ENCODE results near the gene NUDT16. TPM values are rescaled to one million over a fixed set of nuclear protein-coding genes. Genes with fewer than 3 reads are reported as not detected.

NUDT16 gene
- total and polyA plus RNA-seq, 8 donors, result 15.3 to 81.1 (median 24.3) TPM

- Histone ChIP-seq H3K4me1 (no peaks in the 10 kb centered on the region), H3K9me3 (no peaks in the 10 kb centered on the region), H3K27ac (no peak overlapping the region), H3K36me3 (no peaks in the 10 kb centered on the region), H3K27me3 (no peaks in the 10 kb centered on the region), H3K4me3 (no peak overlapping the region)
- 59 to 69% (median 63%) methylated on average over 6 of the region's 6 CpGs for WGBS, 5 donors
- intact Hi-C loops (cut with DNase I; ENCODE audit: low total_unique reads), result no loop called here
- no peak for DNase-seq
- TF ChIP-seq CTCF (IDR thresholded peaks at IDR 0.05) (no peak), EP300 (IDR thresholded peaks at IDR 0.05) (no peak), POLR2AphosphoS5 (IDR thresholded peaks at IDR 0.05) (no peak), POLR2A (IDR thresholded peaks at IDR 0.05) (no peak)
Observed at GRCh38 chr3:131393051-131393450, 11.5 kb downstream of the NUDT16 start.

- H3K27ac ChIP-seq, result no peak overlapping the region
- no peaks in the 10 kb centered on the region for H3K27me3 ChIP-seq
- no peak for TF ChIP-seq POLR2A (IDR thresholded peaks at IDR 0.05)
- no peak for TF ChIP-seq CTCF (IDR thresholded peaks at IDR 0.05)
- no peak for TF ChIP-seq POLR2AphosphoS5 (IDR thresholded peaks at IDR 0.05)
- no peak for TF ChIP-seq EP300 (IDR thresholded peaks at IDR 0.05)
- no peaks in the 10 kb centered on the region for H3K9me3 ChIP-seq
- DNase-seq, result no peak
- no peaks in the 10 kb centered on the region for H3K36me3 ChIP-seq
- WGBS, 5 donors, result 72 to 82% (median 74%) methylated on average over 4 of the region's 4 CpGs
- intact Hi-C loops (cut with DNase I; ENCODE audit: low total_unique reads), result no loop called here
- H3K4me3 ChIP-seq, result no peak overlapping the region
- H3K4me1 ChIP-seq, result no peaks in the 10 kb centered on the region
Observed at GRCh38 chr3:131393868-131394267, 12.3 kb downstream of the NUDT16 start.

GRCh38 chr3:131394400-131394799, 12.8 kb downstream of the NUDT16 start:
- no peak overlapping the region for H3K4me3 ChIP-seq
- no peaks in the 10 kb centered on the region for H3K36me3 ChIP-seq
- H3K4me1 ChIP-seq, result no peaks in the 10 kb centered on the region
- H3K9me3 ChIP-seq, result no peaks in the 10 kb centered on the region
- TF ChIP-seq CTCF (IDR thresholded peaks at IDR 0.05), result no peak
- TF ChIP-seq EP300 (IDR thresholded peaks at IDR 0.05), result no peak
- no peak for TF ChIP-seq POLR2A (IDR thresholded peaks at IDR 0.05)
- no peak for TF ChIP-seq POLR2AphosphoS5 (IDR thresholded peaks at IDR 0.05)
- H3K27me3 ChIP-seq, result no peaks in the 10 kb centered on the region
- no peak overlapping the region for H3K27ac ChIP-seq
- DNase-seq, result no peak
- intact Hi-C loops (cut with DNase I; ENCODE audit: low total_unique reads), result no loop called here

GRCh38 chr3:131396170-131396569, 14.6 kb downstream of the NUDT16 start:
- Histone ChIP-seq H3K36me3 (no peaks in the 10 kb centered on the region), H3K4me3 (no peak overlapping the region), H3K9me3 (no peaks in the 10 kb centered on the region), H3K27me3 (no peaks in the 10 kb centered on the region), H3K27ac (no peak overlapping the region), H3K4me1 (no peaks in the 10 kb centered on the region)
- DNase-seq, result peak in 1 of 2 donors; percentile 37
- intact Hi-C loops (cut with DNase I; ENCODE audit: low total_unique reads), result no loop called here
- TF ChIP-seq EP300 (IDR thresholded peaks at IDR 0.05) (no peak), POLR2AphosphoS5 (IDR thresholded peaks at IDR 0.05) (no peak), POLR2A (IDR thresholded peaks at IDR 0.05) (no peak), CTCF (IDR thresholded peaks at IDR 0.05) (no peak)
